Upper lobe of left lung (tissue), 6 donors: ENCODE data around the gene PTK6. TPM values are rescaled to one million over a fixed set of nuclear protein-coding genes. Genes with fewer than 3 reads are reported as not detected.

Experiments used
- ATAC-seq, 2 donors: fragments of 200-7000 bp; cut with Tn5 transposase; one replicate each; pipeline ENCODE4 v1.9.1; 2022; ENCODE audit warnings: mild to moderate bottlenecking in 2 of 2, moderate library complexity in 2 of 2; ENCODE audit not compliant: low FRiP score in 2 of 2
- DNase-seq, 2 donors: peaks; one replicate each; pipeline ENCODE4 v3.0.0-alpha.2; 2019 to 2020
- H3K27ac ChIP-seq, 4 donors: fragments of 200-600 bp; sonication (generic); one replicate each; pipeline ENCODE4 v1.5.1; 2016 to 2019
- H3K27me3 ChIP-seq, 4 donors: fragments of 200-600 bp; sonication (generic); one replicate each; pipeline ENCODE4 v1.5.1; 2017 to 2019
- H3K36me3 ChIP-seq, 4 donors: fragments of 200-600 bp; sonication (generic); one replicate each; pipeline ENCODE4 v1.5.1; 2016 to 2019
- H3K4me1 ChIP-seq, 4 donors: fragments of 200-600 bp; sonication (generic); one replicate each; pipeline ENCODE4 v1.5.1; 2018 to 2019
- H3K4me3 ChIP-seq, 4 donors: fragments of 200-600 bp; sonication (generic); one replicate each; pipeline ENCODE4 v1.5.1; 2017 to 2019; ENCODE audit warnings: mild to moderate bottlenecking in 2 of 4, moderate library complexity in 1 of 4
- H3K9me3 ChIP-seq, 4 donors: fragments of 200-600 bp; sonication (generic); one replicate each; pipeline ENCODE4 v1.5.1; 2018 to 2019
- EP300 ChIP-seq, 4 donors: sonication (generic); formaldehyde crosslinking; IDR thresholded peaks; one replicate each; pipeline ENCODE4 v1.5.1; 2017; ENCODE audit warnings: antibody characterized with exemption in 4 of 4, control low read depth in 2 of 4
- POLR2A ChIP-seq, 4 donors: fragments of 450-650 bp; IDR thresholded peaks; one replicate each; pipeline ENCODE4 v1.5.1; 2016 to 2017; ENCODE audit warnings: antibody characterized with exemption in 4 of 4, mild to moderate bottlenecking in 2 of 4
- POLR2AphosphoS5 ChIP-seq, 2 donors: sonication (generic); formaldehyde crosslinking; IDR thresholded peaks; one replicate each; pipeline ENCODE4 v1.5.1; 2017; ENCODE audit warnings: antibody characterized with exemption in 2 of 2
- WGBS, 2 donors: methylation state at CpG; one replicate each; pipeline ENCODE4 v1.1.5; 2017 to 2018; 5-methylcytosine and 5-hydroxymethylcytosine counted together
- total RNA-seq, 6 donors: library from RNA; depleted of rRNA in 4 of 6; stranded (reverse); fragments of >200 nt in 4 of 6; gene quantifications; one replicate each; pipeline versions ENCODE4 v1.1.0 to v1.2.1, GENCODE V29; 2016 to 2021
- TF ChIP-seq, protein P1 (sequence below), 6 experiments: fragments of 450-650 bp in 4 of 6; fragments of 200-600 bp in 2 of 6; sonication (generic) in 2 of 6; IDR thresholded peaks; one replicate each; pipeline ENCODE4 v1.5.1; 2016 to 2019; ENCODE audit warnings: antibody characterized with exemption in 6 of 6
- donor health status: DM: no; HTN: no; CAD: no; lungs with moderate emphysema.
- donor health status: DM: no; HTN: yes; CAD: no; lungs with severe emphysema.

PTK6 gene
- total RNA-seq, 6 donors from 2014 or later = 3.3 to 9.8 (median 6.0) TPM

DNA sequence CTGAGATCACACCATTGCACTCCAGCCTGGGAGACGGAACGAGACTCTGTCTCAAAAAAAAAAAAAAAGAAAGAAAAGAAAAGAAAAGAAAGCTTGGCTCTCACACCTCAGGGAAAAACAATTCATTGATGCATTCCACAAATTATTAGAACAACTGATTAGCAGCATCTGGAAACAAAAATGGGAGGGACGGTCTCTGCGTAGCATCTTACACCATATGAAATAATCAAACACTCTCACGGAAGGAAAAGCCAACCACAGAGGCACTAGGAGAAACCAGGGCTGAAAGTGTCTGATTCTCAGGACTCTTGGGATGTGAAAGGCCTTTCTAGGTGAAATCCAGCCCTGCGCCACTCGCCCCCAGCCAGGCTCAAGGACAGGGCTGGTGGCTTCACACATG, 39.1 kb upstream of the PTK6 start:
- ATAC-seq (no peak), DNase-seq (no peak)
- Histone ChIP-seq H3K9me3 (no peaks in the 10 kb centered on the region), H3K36me3 (peaks cover 0 to 12% (median 5%) of the 10 kb centered on the region in 4 donors), H3K27ac (no peak overlapping the region), H3K4me1 (peaks cover 16 to 24% (median 18%) of the 10 kb centered on the region in 4 donors), H3K27me3 (no peaks in the 10 kb centered on the region), H3K4me3 (no peak overlapping the region)
- 87 to 90% methylated on average over 7 of the region's 7 CpGs for WGBS, 2 donors
- no peak for TF ChIP-seq POLR2A (IDR thresholded peaks at IDR 0.05)
- TF ChIP-seq EP300 (IDR thresholded peaks at IDR 0.05) = no peak
- TF ChIP-seq, protein P1, sequence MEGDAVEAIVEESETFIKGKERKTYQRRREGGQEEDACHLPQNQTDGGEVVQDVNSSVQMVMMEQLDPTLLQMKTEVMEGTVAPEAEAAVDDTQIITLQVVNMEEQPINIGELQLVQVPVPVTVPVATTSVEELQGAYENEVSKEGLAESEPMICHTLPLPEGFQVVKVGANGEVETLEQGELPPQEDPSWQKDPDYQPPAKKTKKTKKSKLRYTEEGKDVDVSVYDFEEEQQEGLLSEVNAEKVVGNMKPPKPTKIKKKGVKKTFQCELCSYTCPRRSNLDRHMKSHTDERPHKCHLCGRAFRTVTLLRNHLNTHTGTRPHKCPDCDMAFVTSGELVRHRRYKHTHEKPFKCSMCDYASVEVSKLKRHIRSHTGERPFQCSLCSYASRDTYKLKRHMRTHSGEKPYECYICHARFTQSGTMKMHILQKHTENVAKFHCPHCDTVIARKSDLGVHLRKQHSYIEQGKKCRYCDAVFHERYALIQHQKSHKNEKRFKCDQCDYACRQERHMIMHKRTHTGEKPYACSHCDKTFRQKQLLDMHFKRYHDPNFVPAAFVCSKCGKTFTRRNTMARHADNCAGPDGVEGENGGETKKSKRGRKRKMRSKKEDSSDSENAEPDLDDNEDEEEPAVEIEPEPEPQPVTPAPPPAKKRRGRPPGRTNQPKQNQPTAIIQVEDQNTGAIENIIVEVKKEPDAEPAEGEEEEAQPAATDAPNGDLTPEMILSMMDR (IDR thresholded peaks at IDR 0.05) = no peak
- TF ChIP-seq POLR2AphosphoS5 (IDR thresholded peaks at IDR 0.05) = no peak

DNA sequence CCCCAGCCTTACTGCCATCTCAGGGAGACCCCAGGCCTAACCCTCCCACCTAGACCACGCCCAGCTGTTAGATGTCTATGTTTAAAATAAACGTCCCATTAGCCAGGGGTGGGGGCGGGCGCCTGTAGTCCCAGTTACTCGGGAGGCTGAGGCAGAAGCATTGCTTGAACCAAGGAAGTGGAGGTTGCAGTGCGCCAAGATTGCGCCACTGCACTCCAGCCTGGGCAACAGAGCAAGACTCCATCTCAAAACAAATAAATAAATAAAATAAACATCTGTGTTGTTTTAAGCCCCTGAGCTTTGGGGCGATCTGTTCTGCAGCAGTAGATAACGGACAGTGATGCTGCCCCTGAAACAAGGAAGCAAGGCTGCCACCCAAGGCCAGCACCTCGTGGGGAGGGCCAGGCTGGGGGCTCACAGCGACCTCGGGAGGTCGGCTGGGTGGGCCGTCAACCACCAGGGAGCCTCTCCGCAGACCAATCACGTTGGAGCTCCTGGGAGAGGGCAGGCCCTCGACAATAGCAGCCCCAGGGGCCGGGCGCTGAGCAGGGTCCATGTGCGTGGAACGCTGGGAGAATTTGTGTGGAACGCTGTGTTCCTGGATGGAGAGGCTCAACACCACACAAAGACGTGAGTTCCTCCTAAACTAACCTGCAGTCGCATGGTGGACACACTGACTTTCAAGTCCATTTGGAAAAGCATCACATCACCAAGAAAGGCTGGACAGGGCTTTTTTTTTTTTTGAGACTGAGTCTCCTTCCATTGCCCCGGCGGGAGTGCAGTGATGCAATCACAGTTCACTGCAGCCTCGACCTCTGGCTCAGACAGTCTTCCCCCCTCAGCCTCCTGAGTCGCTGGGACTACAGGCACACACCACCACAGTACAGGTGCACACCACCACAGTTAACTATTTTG, 37.9 kb upstream of the PTK6 start:
- peak in 1 of 2 donors; percentile 16 for ATAC-seq

DNA sequence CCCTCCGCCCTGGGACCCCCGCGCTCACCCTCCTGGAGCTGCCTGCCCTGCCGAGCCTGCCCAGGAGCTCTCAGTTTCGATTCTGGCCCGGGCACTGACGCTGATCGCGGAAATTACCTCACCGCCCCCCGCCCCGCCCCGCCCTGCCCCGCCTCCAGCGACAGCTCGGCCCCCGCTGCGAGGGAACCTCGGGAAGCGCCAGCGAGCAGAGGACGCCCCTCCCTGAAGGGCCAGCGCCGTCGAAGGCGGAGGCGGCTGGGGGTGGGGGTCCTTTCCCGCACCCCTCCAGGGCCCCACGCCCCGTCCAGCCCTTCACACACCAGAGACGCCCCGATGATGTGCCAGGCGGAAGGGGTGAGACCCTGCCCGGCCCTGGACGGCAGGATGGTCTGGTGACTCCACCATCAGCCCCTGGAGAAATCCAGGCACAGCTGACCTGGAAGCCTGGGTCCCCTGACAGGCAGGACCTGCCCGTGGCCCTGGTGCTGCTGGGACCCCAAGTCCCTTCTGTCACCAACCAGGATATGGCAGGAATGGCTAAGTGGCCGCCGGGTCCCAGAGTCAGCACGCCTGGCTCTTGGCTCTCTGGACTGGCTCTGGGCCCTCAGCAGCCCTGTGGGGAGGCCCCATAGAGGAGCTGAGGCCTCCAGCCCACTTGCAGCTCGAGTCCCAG, 37.1 kb upstream of the PTK6 start, which contains the start of gene HELZ2:
Gene HELZ2, minus strand, starts transcription at position 84 of the 673 bp plus-strand sequence. CDS start 1,854 bp downstream, outside the sequence.
- peak within 1 kb of the TSS; percentile 68 to 90 (median 77) for H3K4me3 ChIP-seq
- ATAC-seq (peak; percentile 83 to 93), DNase-seq (peak; percentile 85 to 92)
- 40% methylated on average over 7 of the region's 40 CpGs; no CpG with 5 or more reads in 1 of the 2 donors for WGBS, 2 donors
- no peaks in the 10 kb centered on the region for H3K27me3 ChIP-seq
- peaks cover 0 to 15% (median 7%) of the 10 kb centered on the region in 4 donors for H3K36me3 ChIP-seq
- TF ChIP-seq, protein P1 (IDR thresholded peaks at IDR 0.05) = peak in 1 of 6 experiments; percentile 8
- no peak for TF ChIP-seq EP300 (IDR thresholded peaks at IDR 0.05)
- TF ChIP-seq POLR2A (IDR thresholded peaks at IDR 0.05) = peak in 1 of 4 donors; percentile 39
- TF ChIP-seq POLR2AphosphoS5 (IDR thresholded peaks at IDR 0.05) = peak; percentile 39 to 82
- H3K4me1 ChIP-seq = peaks cover 17 to 27% (median 20%) of the 10 kb centered on the region in 4 donors
- peak within 1 kb of the TSS; percentile 80 to 94 (median 88) for H3K27ac ChIP-seq
- H3K9me3 ChIP-seq = no peaks in the 10 kb centered on the region

More for the DNA sequence above, 37.9 kb upstream of the PTK6 start:
- peaks cover 16 to 24% (median 18%) of the 10 kb centered on the region in 4 donors for H3K4me1 ChIP-seq
- DNase-seq = no peak
- TF ChIP-seq POLR2A (IDR thresholded peaks at IDR 0.05) (no peak), EP300 (IDR thresholded peaks at IDR 0.05) (no peak), POLR2AphosphoS5 (IDR thresholded peaks at IDR 0.05) (no peak)
- TF ChIP-seq, protein P1 (IDR thresholded peaks at IDR 0.05) = no peak
- no peaks in the 10 kb centered on the region for H3K27me3 ChIP-seq
- 72% methylated on average over 27 to 28 of the region's 28 CpGs for WGBS, 2 donors
- H3K4me3 ChIP-seq = peak overlapping the region in 2 of 4 donors; percentile 72 to 90
- H3K27ac ChIP-seq = peak overlapping the region; percentile 80 to 94 (median 88)
- H3K9me3 ChIP-seq = no peaks in the 10 kb centered on the region
- H3K36me3 ChIP-seq = peaks cover 0 to 15% (median 7%) of the 10 kb centered on the region in 4 donors

DNA sequence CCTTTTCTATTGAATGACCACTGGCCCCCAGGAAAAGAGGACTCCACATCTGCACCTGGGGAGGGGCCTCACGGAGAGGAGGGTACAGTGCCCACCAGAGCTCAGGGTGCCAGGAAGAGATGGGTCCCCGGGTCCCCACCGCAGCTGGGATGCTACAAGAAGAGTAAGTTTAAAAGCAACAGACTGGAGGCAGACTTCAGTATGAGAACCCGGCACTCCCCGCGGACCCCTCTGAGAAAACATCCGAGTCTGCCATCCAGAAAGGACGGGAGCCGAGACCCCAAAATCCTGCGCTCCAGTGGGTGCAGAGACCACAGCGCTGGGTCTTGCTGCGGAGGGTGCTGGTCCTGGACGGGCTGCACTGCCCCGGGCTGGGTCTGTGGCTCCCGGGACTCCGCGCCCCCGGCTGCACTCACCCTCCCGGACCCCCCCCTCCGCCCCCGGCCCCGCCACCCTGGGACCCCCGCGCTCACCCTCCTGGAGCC, 36.5 kb upstream of the PTK6 start:
- WGBS, 2 donors = 0% methylated on average over 5 to 12 of the region's 24 CpGs
- H3K9me3 ChIP-seq = no peaks in the 10 kb centered on the region
- H3K4me3 ChIP-seq = peak overlapping the region; percentile 68 to 90 (median 77)
- peak overlapping the region; percentile 80 to 94 (median 88) for H3K27ac ChIP-seq
- H3K27me3 ChIP-seq = no peaks in the 10 kb centered on the region
- TF ChIP-seq POLR2A (IDR thresholded peaks at IDR 0.05) (no peak), POLR2AphosphoS5 (IDR thresholded peaks at IDR 0.05) (no peak), EP300 (IDR thresholded peaks at IDR 0.05) (no peak)
- TF ChIP-seq, protein P1 (IDR thresholded peaks at IDR 0.05) = no peak
- DNase-seq (no peak), ATAC-seq (peak in 1 of 2 donors; percentile 45)
- H3K4me1 ChIP-seq = peaks cover 17 to 33% (median 25%) of the 10 kb centered on the region in 4 donors
- peaks cover 0 to 18% (median 7%) of the 10 kb centered on the region in 4 donors for H3K36me3 ChIP-seq
